Measurements from ENCODE around the gene CYB5A. TPM values are rescaled to one million over a fixed set of nuclear protein-coding genes. Genes with fewer than 3 reads are reported as not detected.
"Not testable (repeated sequence)": the region's sequence is repeated elsewhere in the genome, so short reads cannot be mapped to it uniquely, and the experiment has no call there.

CYB5A gene
- total and polyA plus RNA-seq, 7 donors, result 13.4 to 35.6 (median 27.0) TPM

DNA sequence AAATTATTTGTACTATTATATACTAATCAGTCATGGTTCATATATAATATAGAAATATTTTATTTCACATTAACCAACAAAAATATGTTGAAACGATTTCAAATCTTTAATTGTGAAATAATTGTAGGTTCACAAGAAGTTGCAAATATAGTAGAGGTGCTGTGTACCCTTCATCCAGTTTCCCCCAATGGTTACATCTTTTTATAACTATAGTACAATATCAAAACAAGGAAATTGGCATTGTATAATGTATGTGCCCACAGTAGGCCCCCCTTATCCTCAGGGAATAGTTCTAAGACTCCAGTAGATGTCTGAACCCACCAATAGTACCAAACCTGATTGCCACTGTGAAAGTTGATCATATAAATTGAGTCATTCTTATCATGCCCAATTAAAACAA lies 7.4 kb upstream of the CYB5A start:
- TF ChIP-seq, protein P1, sequence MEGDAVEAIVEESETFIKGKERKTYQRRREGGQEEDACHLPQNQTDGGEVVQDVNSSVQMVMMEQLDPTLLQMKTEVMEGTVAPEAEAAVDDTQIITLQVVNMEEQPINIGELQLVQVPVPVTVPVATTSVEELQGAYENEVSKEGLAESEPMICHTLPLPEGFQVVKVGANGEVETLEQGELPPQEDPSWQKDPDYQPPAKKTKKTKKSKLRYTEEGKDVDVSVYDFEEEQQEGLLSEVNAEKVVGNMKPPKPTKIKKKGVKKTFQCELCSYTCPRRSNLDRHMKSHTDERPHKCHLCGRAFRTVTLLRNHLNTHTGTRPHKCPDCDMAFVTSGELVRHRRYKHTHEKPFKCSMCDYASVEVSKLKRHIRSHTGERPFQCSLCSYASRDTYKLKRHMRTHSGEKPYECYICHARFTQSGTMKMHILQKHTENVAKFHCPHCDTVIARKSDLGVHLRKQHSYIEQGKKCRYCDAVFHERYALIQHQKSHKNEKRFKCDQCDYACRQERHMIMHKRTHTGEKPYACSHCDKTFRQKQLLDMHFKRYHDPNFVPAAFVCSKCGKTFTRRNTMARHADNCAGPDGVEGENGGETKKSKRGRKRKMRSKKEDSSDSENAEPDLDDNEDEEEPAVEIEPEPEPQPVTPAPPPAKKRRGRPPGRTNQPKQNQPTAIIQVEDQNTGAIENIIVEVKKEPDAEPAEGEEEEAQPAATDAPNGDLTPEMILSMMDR (IDR thresholded peaks at IDR 0.05), result no peak
- intact Hi-C loops (cut with DNase I), result loop anchor here in 1 of 2 donors (10.0 kb wide), 1 partner anchor 196 kb away; the partner anchor contains the start of gene CNDP2
- H3K27me3 ChIP-seq (ENCODE audit: insufficient read depth in 3 of 3, low read length in 2 of 3), result no peaks in the 10 kb centered on the region
- H3K9me3 ChIP-seq, result no peaks in the 10 kb centered on the region
- DNase-seq, result no peak
- no peak overlapping the region for H3K27ac ChIP-seq
- no peak overlapping the region for H3K4me3 ChIP-seq
- WGBS, 3 donors, result 76 to 84% (median 81%) methylated on average over 1 of the region's 1 CpG
- ATAC-seq, result no peak
- H3K36me3 ChIP-seq (ENCODE audit: insufficient read depth in 1 of 2, low read depth in 1 of 2), result no peaks in the 10 kb centered on the region
- no peaks in the 10 kb centered on the region for H3K4me1 ChIP-seq

DNA sequence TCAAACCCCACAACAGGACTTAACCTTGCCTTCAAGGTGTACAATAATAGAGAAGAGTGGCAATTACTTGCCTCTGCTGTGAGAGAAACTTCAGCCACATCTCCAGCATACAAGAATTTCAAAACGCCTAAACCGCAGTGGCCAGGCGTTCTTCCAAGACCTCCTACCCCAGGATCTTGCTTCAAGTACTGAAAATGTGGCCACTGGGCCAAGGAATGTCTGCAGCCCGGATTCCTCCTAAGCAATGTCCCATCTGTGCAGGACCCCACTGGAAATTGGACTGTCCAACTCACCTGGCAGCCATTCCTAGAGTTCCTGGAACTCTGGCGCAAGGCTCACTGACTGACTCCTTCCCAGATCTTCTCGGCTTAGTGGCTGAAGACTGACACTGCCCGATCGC lies 2.8 kb upstream of the CYB5A start:
- TF ChIP-seq, protein P1 (IDR thresholded peaks at IDR 0.05), result no peak
- no peak overlapping the region for H3K4me3 ChIP-seq
- H3K27ac ChIP-seq, result no peak overlapping the region
- H3K27me3 ChIP-seq (ENCODE audit: insufficient read depth in 3 of 3, low read length in 2 of 3), result no peaks in the 10 kb centered on the region
- DNase-seq (no peak), ATAC-seq (no peak)
- no peaks in the 10 kb centered on the region for H3K9me3 ChIP-seq
- 84 to 89% (median 85%) methylated on average over 8 of the region's 8 CpGs for WGBS, 3 donors
- intact Hi-C loops (cut with DNase I), result loop anchor here (5.0 to 10.0 kb wide), 3 partner anchors 147 to 203 kb away; partner anchors contain the start of genes CNDP2 (in 2 of the 2), FBXO15 (in 2 of the 2) and TIMM21 (in 2 of the 2)
- H3K4me1 ChIP-seq, result no peaks in the 10 kb centered on the region
- H3K36me3 ChIP-seq (ENCODE audit: insufficient read depth in 1 of 2, low read depth in 1 of 2), result no peaks in the 10 kb centered on the region

DNA sequence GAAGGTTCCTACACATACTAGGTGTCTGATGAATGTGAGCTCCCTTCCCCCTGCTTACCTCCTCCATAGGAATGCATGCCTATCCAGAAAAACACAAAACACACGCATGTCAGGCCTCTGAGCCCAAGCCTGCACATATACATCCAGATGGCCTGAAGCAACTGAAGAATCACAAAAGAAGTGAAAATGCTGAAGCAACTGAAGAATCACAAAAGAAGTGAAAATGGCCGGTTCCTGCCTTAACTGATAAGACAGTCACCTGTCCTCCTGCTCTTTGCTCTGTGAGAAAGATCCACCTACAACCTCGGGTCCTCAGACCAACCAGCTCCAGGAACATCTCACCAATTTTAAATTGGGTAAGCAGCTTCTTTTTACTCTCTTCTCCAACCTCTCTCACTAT lies 1.2 kb upstream of the CYB5A start:
- H3K9me3 ChIP-seq; H3K27me3 ChIP-seq (ENCODE audit: insufficient read depth in 3 of 3, low read length in 2 of 3); DNase-seq; ATAC-seq; H3K4me1 ChIP-seq; H3K36me3 ChIP-seq (ENCODE audit: insufficient read depth in 1 of 2, low read depth in 1 of 2); H3K4me3 ChIP-seq; H3K27ac ChIP-seq: not testable (repeated sequence)
- intact Hi-C loops (cut with DNase I), result loop anchor here (5.0 to 10.0 kb wide), 3 partner anchors 146 to 204 kb away; partner anchors contain the start of genes CNDP2 (in 2 of the 2), FBXO15 (in 2 of the 2) and TIMM21 (in 2 of the 2)
- WGBS, 3 donors, result 93 to 98% (median 93%) methylated on average over 3 of the region's 3 CpGs

DNA sequence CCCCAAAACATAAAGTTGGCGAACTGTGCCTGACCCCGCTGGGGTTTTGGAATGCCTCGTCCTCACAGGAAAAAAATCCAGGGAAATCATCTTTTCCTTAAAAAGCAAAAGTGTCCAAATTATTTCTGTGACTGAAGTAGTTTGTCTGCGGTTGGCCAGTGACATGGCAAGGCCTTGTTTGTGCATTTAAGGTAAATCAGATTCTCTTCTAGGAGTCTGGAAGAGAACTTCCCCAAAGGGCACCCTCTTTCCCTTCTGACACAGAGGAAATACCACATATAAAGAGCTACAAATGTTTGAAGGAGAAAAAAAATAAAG lies 737 bp upstream of the CYB5A start:
- no peaks in the 10 kb centered on the region for H3K4me1 ChIP-seq
- WGBS, 3 donors, result 6 to 9% (median 7%) methylated on average over 4 of the region's 4 CpGs
- no peaks in the 10 kb centered on the region for H3K36me3 ChIP-seq (ENCODE audit: insufficient read depth in 1 of 2, low read depth in 1 of 2)
- TF ChIP-seq, protein P1 (IDR thresholded peaks at IDR 0.05), result no peak
- no peaks in the 10 kb centered on the region for H3K27me3 ChIP-seq (ENCODE audit: insufficient read depth in 3 of 3, low read length in 2 of 3)
- intact Hi-C loops (cut with DNase I), result loop anchor here (5.0 to 10.0 kb wide), 3 partner anchors 145 to 205 kb away; partner anchors contain the start of genes CNDP2 (in 2 of the 2), FBXO15 (in 2 of the 2) and TIMM21 (in 2 of the 2)
- H3K9me3 ChIP-seq, result no peaks in the 10 kb centered on the region
- DNase-seq, result no peak
- no peak for ATAC-seq
- H3K27ac ChIP-seq, result peak overlapping the region; percentile 53
- H3K4me3 ChIP-seq, result peak overlapping the region; percentile 95

DNA sequence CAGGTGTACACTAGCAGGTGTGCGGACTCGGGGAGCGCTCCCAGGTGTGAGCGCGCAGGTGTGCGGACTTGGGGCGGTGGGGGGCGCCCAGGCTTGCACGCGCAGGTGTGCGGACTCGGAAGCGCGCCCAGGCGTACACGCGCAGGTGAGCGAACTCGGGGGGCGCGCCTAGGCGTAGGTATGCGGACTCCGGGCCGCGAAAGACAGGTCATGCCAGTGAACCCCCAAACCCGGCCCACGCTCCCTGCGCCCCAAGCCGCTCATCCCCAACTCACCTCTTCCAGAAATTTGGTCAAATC lies 342 bp downstream of the CYB5A start:
- WGBS, 3 donors, result 0% methylated on average over 19 to 30 of the region's 30 CpGs
- peak overlapping the region; percentile 53 for H3K27ac ChIP-seq
- no peaks in the 10 kb centered on the region for H3K4me1 ChIP-seq
- H3K4me3 ChIP-seq, result peak overlapping the region; percentile 95
- ATAC-seq (no peak), DNase-seq (no peak)
- intact Hi-C loops (cut with DNase I), result loop anchor here (5.0 to 10.0 kb wide), 3 partner anchors 144 to 206 kb away; partner anchors contain the start of genes CNDP2 (in 2 of the 2), FBXO15 (in 2 of the 2) and TIMM21 (in 2 of the 2)
- H3K36me3 ChIP-seq (ENCODE audit: insufficient read depth in 1 of 2, low read depth in 1 of 2), result no peaks in the 10 kb centered on the region
- TF ChIP-seq, protein P1 (IDR thresholded peaks at IDR 0.05), result no peak
- no peaks in the 10 kb centered on the region for H3K27me3 ChIP-seq (ENCODE audit: insufficient read depth in 3 of 3, low read length in 2 of 3)
- H3K9me3 ChIP-seq, result no peaks in the 10 kb centered on the region
